DOHH2 (cell line): ENCODE measurements around the gene CHCHD6.

Experiments used
- H3F3A ChIP-seq: fragments of 200-600 bp; sonication (generic), shearing (Covaris generic); 2 replicates; pipeline ENCODE4 v1.6.0; 2016; ENCODE audit warnings: antibody characterized with exemption, mild to moderate bottlenecking; ENCODE audit not compliant: control insufficient read depth, insufficient read depth
- H3K27ac ChIP-seq: fragments of 200-600 bp; sonication (generic); 2 replicates; pipeline ENCODE4 v1.5.1; 2014; ENCODE audit warnings: low read depth, mild to moderate bottlenecking, low read length, moderate library complexity
- H3K27me3 ChIP-seq: fragments of 200-600 bp; sonication (generic); 2 replicates; pipeline ENCODE4 v1.6.1; 2014; ENCODE audit warnings: mild to moderate bottlenecking, low read length, mixed read lengths; ENCODE audit not compliant: control insufficient read depth
- H3K36me3 ChIP-seq: fragments of 200-600 bp; sonication (generic); 2 replicates; pipeline ENCODE4 v1.6.1; 2014; ENCODE audit warnings: mild to moderate bottlenecking, low read length, moderate library complexity, mixed read lengths; ENCODE audit not compliant: control insufficient read depth
- H3K4me1 ChIP-seq: fragments of 200-600 bp; sonication (generic); 2 replicates; pipeline ENCODE4 v1.6.1; 2014; ENCODE audit warnings: mild to moderate bottlenecking, low read length, mixed read lengths; ENCODE audit not compliant: control insufficient read depth
- H3K4me2 ChIP-seq: fragments of 200-600 bp; sonication (generic); 2 replicates; pipeline ENCODE4 v1.6.0; 2014; ENCODE audit warnings: mild to moderate bottlenecking, low read length, moderate library complexity
- H3K4me3 ChIP-seq: fragments of 200-600 bp; sonication (generic); 2 replicates; pipeline ENCODE4 v1.5.1; 2014; ENCODE audit warnings: mild to moderate bottlenecking, low read length, mixed read lengths
- H3K79me2 ChIP-seq: fragments of 200-600 bp; sonication (generic); 2 replicates; pipeline ENCODE4 v1.6.1; 2014; ENCODE audit warnings: mild to moderate bottlenecking, low read length, mixed read lengths; ENCODE audit not compliant: control insufficient read depth
- H3K9me2 ChIP-seq: fragments of 200-600 bp; sonication (generic); replicated peaks from 2 replicates; pipeline ENCODE4 v1.6.1; 2014; ENCODE audit warnings: mild to moderate bottlenecking, low read length, mixed read lengths; ENCODE audit not compliant: control insufficient read depth
- H3K9me3 ChIP-seq: fragments of 200-600 bp; sonication (generic); 2 replicates; pipeline ENCODE4 v1.6.1; 2014; ENCODE audit warnings: antibody characterized with exemption, low read length, mixed read lengths; ENCODE audit not compliant: control insufficient read depth, insufficient read depth
- H4K20me1 ChIP-seq: fragments of 200-600 bp; sonication (generic); 2 replicates; pipeline ENCODE4 v1.6.0; 2014; ENCODE audit warnings: low read depth, mild to moderate bottlenecking, antibody characterized with exemption, low read length, moderate library complexity; ENCODE audit not compliant: control insufficient read depth, insufficient read depth
- CTCF ChIP-seq: fragments of 200-600 bp; sonication (generic); IDR thresholded peaks from one replicate; pipeline ENCODE4 v1.5.1; 2014; ENCODE audit warnings: antibody characterized with exemption, mild to moderate bottlenecking, low read depth, low read length; ENCODE audit not compliant: poor library complexity, severe bottlenecking
- EZH2phosphoT487 ChIP-seq: fragments of 200-600 bp; sonication (generic); IDR thresholded peaks from 2 replicates; pipeline ENCODE4 v1.6.1; 2017; ENCODE audit warnings: borderline replicate concordance, mild to moderate bottlenecking, antibody characterized with exemption, low read length, moderate library complexity, mixed read lengths

CHCHD6 gene

GRCh38 chr3:126659915-126660886 lies 43.8 kb upstream of the CHCHD6 start:
- H3K79me2 ChIP-seq: no peaks in the 10 kb centered on the region
- H3K27me3 ChIP-seq: no peaks in the 10 kb centered on the region; the same call in 1 of the 2 replicates
- H3K4me2 ChIP-seq: no peak overlapping the region
- no peaks in the 10 kb centered on the region for H3K9me2 ChIP-seq
- no peaks in the 10 kb centered on the region for H4K20me1 ChIP-seq
- TF ChIP-seq EZH2phosphoT487 (no peak), CTCF (no peak)
- no peaks in the 10 kb centered on the region for H3K4me1 ChIP-seq
- no peaks in the 10 kb centered on the region for H3K36me3 ChIP-seq
- no peaks in the 10 kb centered on the region for H3F3A ChIP-seq
- no peaks in the 10 kb centered on the region; the same call in 1 of the 2 replicates for H3K9me3 ChIP-seq
- H3K4me3 ChIP-seq: no peak overlapping the region
- no peak overlapping the region for H3K27ac ChIP-seq

- no peak overlapping the region for H3K27ac ChIP-seq
- TF ChIP-seq CTCF (no peak), EZH2phosphoT487 (no peak)
Observed at GRCh38 chr3:126661532-126662364, 42.3 kb upstream of the CHCHD6 start.

GRCh38 chr3:126663257-126663656 lies 40.8 kb upstream of the CHCHD6 start:
- Histone ChIP-seq H3K9me3 (no peaks in the 10 kb centered on the region; the same call in 1 of the 2 replicates), H4K20me1 (no peaks in the 10 kb centered on the region), H3F3A (no peaks in the 10 kb centered on the region), H3K27ac (no peak overlapping the region), H3K79me2 (no peaks in the 10 kb centered on the region), H3K27me3 (no peaks in the 10 kb centered on the region; the same call in 1 of the 2 replicates), H3K4me2 (no peak overlapping the region), H3K36me3 (no peaks in the 10 kb centered on the region), H3K4me3 (no peak overlapping the region), H3K9me2 (no peaks in the 10 kb centered on the region), H3K4me1 (no peaks in the 10 kb centered on the region)
- no peak for TF ChIP-seq EZH2phosphoT487
- no peak for TF ChIP-seq CTCF

More at GRCh38 chr3:126661532-126662364, 42.3 kb upstream of the CHCHD6 start:
- H3K9me3 ChIP-seq: no peaks in the 10 kb centered on the region; the same call in 1 of the 2 replicates
- no peaks in the 10 kb centered on the region for H3K79me2 ChIP-seq
- H3K4me1 ChIP-seq: no peaks in the 10 kb centered on the region
- no peaks in the 10 kb centered on the region for H4K20me1 ChIP-seq
- no peak overlapping the region for H3K4me2 ChIP-seq
- H3K36me3 ChIP-seq: no peaks in the 10 kb centered on the region
- H3F3A ChIP-seq: no peaks in the 10 kb centered on the region
- no peaks in the 10 kb centered on the region for H3K9me2 ChIP-seq
- H3K4me3 ChIP-seq: no peak overlapping the region
- H3K27me3 ChIP-seq: no peaks in the 10 kb centered on the region; the same call in 1 of the 2 replicates
